Measurements from ENCODE around the gene LANCL1.

The LANCL1 gene

GRCh38 chr2:210476194-210477128 is at the start of gene LANCL1:
Gene LANCL1 (minus strand): TSS chr2:210476759. CDS start chr2:210476396, 363 bp downstream.
- DNase-seq (ENCODE audit: low read depth in 2 of 2) = peak; percentile 67 to 80

GRCh38 chr2:210524533-210524932 is 48.0 kb upstream of the LANCL1 start:
- no peak for DNase-seq (ENCODE audit: low read depth in 2 of 2)

GRCh38 chr2:210523650-210524289 is 47.2 kb upstream of the LANCL1 start:
- DNase-seq (ENCODE audit: low read depth in 2 of 2) = no peak

GRCh38 chr2:210522399-210522798 is 45.8 kb upstream of the LANCL1 start:
- no peak for DNase-seq (ENCODE audit: low read depth in 2 of 2)

- no peak for DNase-seq (ENCODE audit: low read depth in 2 of 2)
Observed at GRCh38 chr2:210519594-210519993, 43.0 kb upstream of the LANCL1 start.

- DNase-seq (ENCODE audit: low read depth in 2 of 2) = no peak
Observed at GRCh38 chr2:210517264-210517663, 40.7 kb upstream of the LANCL1 start.

- DNase-seq (ENCODE audit: low read depth in 2 of 2) = no peak
Observed at GRCh38 chr2:210515911-210516310, 39.4 kb upstream of the LANCL1 start.

- no peak for DNase-seq (ENCODE audit: low read depth in 2 of 2)
Observed at GRCh38 chr2:210503725-210504191, 27.2 kb upstream of the LANCL1 start.

- peak in 1 of 2 donors; percentile 26 for DNase-seq (ENCODE audit: low read depth in 2 of 2)
Observed at GRCh38 chr2:210503001-210503623, 26.6 kb upstream of the LANCL1 start.

GRCh38 chr2:210496512-210496911 is 20.0 kb upstream of the LANCL1 start:
- DNase-seq (ENCODE audit: low read depth in 2 of 2) = no peak

- DNase-seq (ENCODE audit: low read depth in 2 of 2) = no peak
Observed at GRCh38 chr2:210493528-210493927, 17.0 kb upstream of the LANCL1 start.

GRCh38 chr2:210481601-210482175 is 5.1 kb upstream of the LANCL1 start:
- DNase-seq (ENCODE audit: low read depth in 2 of 2) = no peak

- no peak for DNase-seq (ENCODE audit: low read depth in 2 of 2)
Observed at GRCh38 chr2:210480764-210481163, 4.2 kb upstream of the LANCL1 start.

GRCh38 chr2:210480079-210480478 is 3.5 kb upstream of the LANCL1 start:
- no peak for DNase-seq (ENCODE audit: low read depth in 2 of 2)

- no peak for DNase-seq (ENCODE audit: low read depth in 2 of 2)
Observed at GRCh38 chr2:210478661-210479060, 2.1 kb upstream of the LANCL1 start.

- DNase-seq (ENCODE audit: low read depth in 2 of 2) = peak in 1 of 2 donors; percentile 9
Observed at GRCh38 chr2:210477496-210477895, 937 bp upstream of the LANCL1 start.

GRCh38 chr2:210475706-210476105 is 853 bp downstream of the LANCL1 start:
- no peak for DNase-seq (ENCODE audit: low read depth in 2 of 2)

GRCh38 chr2:210474776-210475175 is 1.8 kb downstream of the LANCL1 start:
- no peak for DNase-seq (ENCODE audit: low read depth in 2 of 2)

- no peak for DNase-seq (ENCODE audit: low read depth in 2 of 2)
Observed at GRCh38 chr2:210461401-210461800, 15.2 kb downstream of the LANCL1 start.

GRCh38 chr2:210460322-210461227 is 16.0 kb downstream of the LANCL1 start:
- no peak for DNase-seq (ENCODE audit: low read depth in 2 of 2)

- DNase-seq (ENCODE audit: low read depth in 2 of 2) = no peak
Observed at GRCh38 chr2:210459880-210460279, 16.7 kb downstream of the LANCL1 start.

All from stimulated activated CD4-positive, alpha-beta T cell treated with anti-CD3 and anti-CD28 coated beads, Interleukin-4, amount 100 ng/mL, for 48 hours (primary cell).